ENCODE results near the gene OR1I1. TPM values are rescaled to one million over a fixed set of nuclear protein-coding genes. Genes with fewer than 3 reads are reported as not detected.
A peak's percentile ranks its signal among the peaks of the same experiment; 100 is the strongest.

The OR1I1 gene
- total RNA-seq, 4 donors from 2014 or later, result not detected

DNA sequence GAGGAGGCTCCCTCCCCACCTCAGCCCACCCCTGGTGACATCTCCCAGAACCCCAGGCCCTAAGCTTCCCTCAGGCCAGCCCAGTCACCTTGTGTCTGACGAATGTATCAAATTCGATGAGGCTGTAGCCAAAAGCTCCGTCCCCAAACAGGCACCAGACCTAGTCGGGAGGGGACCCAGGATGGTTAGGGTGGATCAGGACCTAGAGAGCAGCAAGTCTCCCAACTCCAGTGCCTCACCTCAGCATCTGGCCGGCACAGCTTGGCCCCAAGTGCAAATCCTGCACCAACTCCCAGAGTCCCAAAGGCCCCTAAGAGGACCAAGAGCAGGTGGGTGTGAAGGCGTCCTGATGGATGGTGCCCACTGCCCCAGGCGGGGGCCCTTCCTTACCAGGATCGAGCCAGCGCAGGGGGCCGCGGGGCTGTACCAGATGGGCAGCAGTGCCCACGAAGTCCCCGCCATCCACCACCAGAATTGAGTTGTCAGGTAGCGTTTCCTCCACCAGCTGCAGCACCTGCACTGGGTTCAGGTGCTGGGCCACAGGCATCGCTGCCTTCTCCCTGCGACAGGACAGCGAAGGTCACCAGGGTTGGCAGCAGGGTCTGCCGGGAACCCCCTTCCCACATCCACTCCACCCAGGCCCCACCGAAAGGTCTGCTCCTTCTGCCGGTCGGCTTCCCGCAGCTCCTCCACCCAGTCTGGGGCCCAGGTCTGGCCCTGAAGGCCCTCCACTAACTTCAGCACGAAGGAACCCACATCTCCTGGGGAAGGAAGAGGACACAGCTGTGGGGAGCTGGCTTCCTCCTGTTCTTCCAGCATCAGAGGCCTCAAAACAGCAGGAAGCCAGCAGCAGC, 34.0 kb downstream of the OR1I1 start:
- H3K27me3 ChIP-seq, result no peaks in the 10 kb centered on the region
- H3K27ac ChIP-seq (replicated peaks in 1 of 4), result peak overlapping the region; percentile 50 to 67 (median 62)
- H3K9me3 ChIP-seq, result no peaks in the 10 kb centered on the region
- H3K4me3 ChIP-seq, result no peak overlapping the region
- H3K4me1 ChIP-seq, result peaks cover 16 to 24% (median 24%) of the 10 kb centered on the region in 4 donors
- 69% methylated on average over 10 of the region's 23 CpGs for WGBS
- peaks cover 70 to 100% (median 95%) of the 10 kb centered on the region in 4 donors for H3K36me3 ChIP-seq
- TF ChIP-seq EP300 (IDR thresholded peaks at IDR 0.05), result no peak
- peak in 1 of 2 donors; percentile 15 for TF ChIP-seq POLR2AphosphoS5 (IDR thresholded peaks at IDR 0.05)
- intact Hi-C loops (cut with DNase I), result no loop called here
- no peak for DNase-seq (ENCODE audit: extremely low spot score)

DNA sequence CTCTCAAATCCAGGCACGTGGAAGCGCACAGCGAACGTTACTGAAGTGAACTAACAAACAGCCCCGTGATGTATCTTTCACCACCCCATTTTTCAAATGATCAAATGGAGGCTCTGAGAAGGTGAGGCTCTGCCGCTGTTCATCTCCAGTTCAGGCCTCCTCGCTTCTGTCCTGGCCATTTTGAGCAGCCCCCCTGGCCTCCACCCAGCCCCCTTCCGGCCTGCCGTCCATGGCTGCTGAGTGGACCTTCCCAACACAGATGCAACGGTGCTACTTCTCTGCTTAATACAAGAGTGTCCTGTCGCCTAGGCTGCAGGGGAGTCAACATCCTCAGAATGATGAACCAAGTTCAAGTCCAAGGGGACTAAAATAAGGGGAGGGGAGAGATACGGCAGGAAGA, 34.8 kb downstream of the OR1I1 start:
- intact Hi-C loops (cut with DNase I), result no loop called here
- H3K4me1 ChIP-seq, result peaks cover 16 to 24% (median 24%) of the 10 kb centered on the region in 4 donors
- TF ChIP-seq POLR2A (IDR thresholded peaks at IDR 0.05; ENCODE audit: low read depth) (no peak), POLR2AphosphoS5 (IDR thresholded peaks at IDR 0.05) (peak in 1 of 2 donors; percentile 2)
- DNase-seq (ENCODE audit: extremely low spot score), result no peak
- H3K4me3 ChIP-seq, result no peak overlapping the region
- H3K27ac ChIP-seq (replicated peaks in 1 of 4), result peak overlapping the region in 2 of 4 donors; percentile 50 to 60
- 73% methylated on average over 11 of the region's 12 CpGs for WGBS
- no peaks in the 10 kb centered on the region for H3K9me3 ChIP-seq
- H3K36me3 ChIP-seq, result peaks cover 64 to 100% (median 95%) of the 10 kb centered on the region in 4 donors
- no peaks in the 10 kb centered on the region for H3K27me3 ChIP-seq

DNA sequence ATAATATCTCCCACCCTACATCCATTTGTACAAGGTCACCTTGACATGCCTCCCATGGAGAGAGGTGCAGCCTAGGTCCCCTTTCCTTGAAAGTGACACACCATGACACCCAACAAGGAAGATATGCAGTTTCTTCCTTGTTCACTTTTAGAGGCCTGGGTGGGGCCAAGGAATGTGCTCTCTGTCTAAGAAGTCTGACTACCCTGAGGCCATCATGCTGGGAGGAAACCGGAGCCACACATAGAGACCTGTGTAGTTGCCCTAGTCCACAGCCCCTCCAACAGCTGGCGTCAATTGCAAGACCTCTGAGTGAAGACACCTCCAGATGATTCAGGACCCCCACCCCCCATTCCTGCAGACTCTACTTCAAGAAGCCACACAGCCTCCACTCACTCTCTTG, 36.2 kb downstream of the OR1I1 start:
- H3K9me3 ChIP-seq, result no peaks in the 10 kb centered on the region
- whole genome bisulfite sequencing, result 94% methylated on average over 2 of the region's 2 CpGs
- H3K27me3 ChIP-seq, result no peaks in the 10 kb centered on the region
- intact Hi-C loops (cut with DNase I), result no loop called here
- no peak for DNase-seq (ENCODE audit: extremely low spot score)
- TF ChIP-seq POLR2A (IDR thresholded peaks at IDR 0.05; ENCODE audit: low read depth), result no peak
- TF ChIP-seq, protein P1, sequence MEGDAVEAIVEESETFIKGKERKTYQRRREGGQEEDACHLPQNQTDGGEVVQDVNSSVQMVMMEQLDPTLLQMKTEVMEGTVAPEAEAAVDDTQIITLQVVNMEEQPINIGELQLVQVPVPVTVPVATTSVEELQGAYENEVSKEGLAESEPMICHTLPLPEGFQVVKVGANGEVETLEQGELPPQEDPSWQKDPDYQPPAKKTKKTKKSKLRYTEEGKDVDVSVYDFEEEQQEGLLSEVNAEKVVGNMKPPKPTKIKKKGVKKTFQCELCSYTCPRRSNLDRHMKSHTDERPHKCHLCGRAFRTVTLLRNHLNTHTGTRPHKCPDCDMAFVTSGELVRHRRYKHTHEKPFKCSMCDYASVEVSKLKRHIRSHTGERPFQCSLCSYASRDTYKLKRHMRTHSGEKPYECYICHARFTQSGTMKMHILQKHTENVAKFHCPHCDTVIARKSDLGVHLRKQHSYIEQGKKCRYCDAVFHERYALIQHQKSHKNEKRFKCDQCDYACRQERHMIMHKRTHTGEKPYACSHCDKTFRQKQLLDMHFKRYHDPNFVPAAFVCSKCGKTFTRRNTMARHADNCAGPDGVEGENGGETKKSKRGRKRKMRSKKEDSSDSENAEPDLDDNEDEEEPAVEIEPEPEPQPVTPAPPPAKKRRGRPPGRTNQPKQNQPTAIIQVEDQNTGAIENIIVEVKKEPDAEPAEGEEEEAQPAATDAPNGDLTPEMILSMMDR (IDR thresholded peaks at IDR 0.05), result no peak
- H3K4me1 ChIP-seq, result peaks cover 20 to 28% (median 27%) of the 10 kb centered on the region in 4 donors
- H3K27ac ChIP-seq (replicated peaks in 1 of 4), result no peak overlapping the region
- no peak overlapping the region for H3K4me3 ChIP-seq
- peaks cover 59 to 100% (median 95%) of the 10 kb centered on the region in 4 donors for H3K36me3 ChIP-seq

DNA sequence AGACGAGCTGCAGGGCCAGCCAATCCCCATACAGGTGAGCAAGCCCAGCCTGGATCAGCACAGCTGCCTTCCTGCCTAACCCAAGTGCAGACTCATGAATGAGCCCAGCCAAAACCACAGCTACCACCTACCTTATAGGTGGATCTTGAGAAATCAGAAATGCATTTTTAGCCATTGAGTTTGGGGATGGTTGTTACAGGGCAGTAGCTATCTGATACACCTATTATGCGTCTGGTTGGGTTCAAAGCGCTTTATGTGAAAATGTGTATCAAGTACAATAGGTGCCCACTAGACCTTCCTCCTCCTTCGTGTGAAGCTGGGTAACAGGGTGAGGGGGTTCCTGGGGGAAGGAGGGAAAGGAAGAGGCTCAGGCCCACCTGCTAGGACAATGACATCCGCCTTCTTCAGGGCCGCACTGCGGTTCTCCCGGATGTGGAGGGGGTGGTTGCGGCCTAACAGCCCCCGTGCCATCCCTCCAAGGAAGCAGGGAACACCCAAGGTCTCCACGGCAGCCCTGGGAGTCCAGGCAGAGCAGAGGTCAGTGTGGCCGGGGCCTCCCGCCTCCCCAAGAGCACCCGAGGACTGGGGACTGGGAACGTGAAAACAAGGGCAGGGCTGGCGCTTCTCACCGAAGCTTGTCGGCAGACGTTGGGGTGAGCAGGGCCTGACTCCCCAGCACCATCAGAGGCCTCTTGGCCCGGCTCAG, 36.9 kb downstream of the OR1I1 start:
- WGBS, result 94% methylated on average over 20 of the region's 20 CpGs
- TF ChIP-seq EP300 (IDR thresholded peaks at IDR 0.05), result no peak
- no peak for TF ChIP-seq POLR2A (IDR thresholded peaks at IDR 0.05; ENCODE audit: low read depth)
- TF ChIP-seq POLR2AphosphoS5 (IDR thresholded peaks at IDR 0.05), result no peak
- Histone ChIP-seq H3K27ac (replicated peaks in 1 of 4) (no peak overlapping the region), H3K4me1 (peaks cover 22 to 34% (median 33%) of the 10 kb centered on the region in 4 donors), H3K27me3 (no peaks in the 10 kb centered on the region), H3K4me3 (no peak overlapping the region), H3K36me3 (peaks cover 54 to 96% (median 89%) of the 10 kb centered on the region in 4 donors), H3K9me3 (no peaks in the 10 kb centered on the region)
- intact Hi-C loops (cut with DNase I), result no loop called here
- DNase-seq (ENCODE audit: extremely low spot score), result no peak

DNA sequence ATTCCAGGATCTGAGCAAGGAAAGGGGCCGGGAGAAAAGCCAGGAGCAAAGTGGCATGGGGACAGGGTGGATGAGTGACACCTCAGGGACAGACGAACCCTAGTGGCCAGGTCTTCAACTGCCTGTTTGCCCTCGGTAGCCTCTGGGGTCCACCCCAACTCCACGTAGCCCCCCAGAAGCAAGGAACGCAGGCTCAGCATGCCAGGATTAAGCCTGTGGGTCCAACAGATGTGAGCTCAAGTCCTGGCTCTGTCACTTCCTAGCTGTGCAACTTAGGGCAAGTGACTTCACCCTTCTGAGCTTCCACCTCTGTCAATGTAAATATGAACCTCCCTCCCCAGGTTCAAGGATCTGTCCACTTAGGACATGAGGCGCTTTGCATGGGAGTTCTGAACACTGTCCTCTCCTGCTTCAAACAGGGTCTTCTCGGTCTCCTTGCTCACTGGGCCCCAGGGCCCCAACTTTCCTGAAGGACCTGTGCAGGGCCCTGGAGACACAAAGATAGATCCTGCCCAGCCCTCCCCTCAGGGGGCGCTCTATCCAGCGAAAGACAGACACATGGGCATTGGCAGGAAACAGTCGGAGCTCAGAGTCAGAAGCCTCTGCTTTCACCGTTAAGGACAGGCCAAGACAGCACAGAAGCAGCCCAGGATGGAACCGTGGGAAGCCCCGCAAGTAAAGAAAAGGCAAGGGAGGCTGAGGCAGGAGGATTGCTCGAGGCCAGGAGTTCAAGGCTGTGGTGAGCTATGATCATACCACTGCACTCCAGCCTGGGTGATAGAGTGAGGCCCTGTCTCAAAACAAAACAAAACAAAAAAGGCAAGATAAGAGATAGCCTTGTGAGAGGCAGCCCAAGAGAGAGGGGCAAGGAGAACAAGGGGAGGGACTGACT, 38.4 kb downstream of the OR1I1 start:
- WGBS, result 90% methylated on average over 14 of the region's 14 CpGs
- intact Hi-C loops (cut with DNase I), result no loop called here
- Histone ChIP-seq H3K9me3 (no peaks in the 10 kb centered on the region), H3K36me3 (peaks cover 50 to 81% (median 79%) of the 10 kb centered on the region in 4 donors), H3K4me3 (no peak overlapping the region), H3K4me1 (peaks cover 23 to 32% (median 30%) of the 10 kb centered on the region in 4 donors), H3K27ac (replicated peaks in 1 of 4) (no peak overlapping the region), H3K27me3 (no peaks in the 10 kb centered on the region)
- DNase-seq (ENCODE audit: extremely low spot score), result no peak
- TF ChIP-seq, protein P1 (IDR thresholded peaks at IDR 0.05), result no peak
- TF ChIP-seq POLR2AphosphoS5 (IDR thresholded peaks at IDR 0.05), result no peak
- no peak for TF ChIP-seq POLR2A (IDR thresholded peaks at IDR 0.05; ENCODE audit: low read depth)
- TF ChIP-seq EP300 (IDR thresholded peaks at IDR 0.05), result no peak
